CD4-positive, alpha-beta T cell treated with Interleukin-15 for 1 hour (primary cell): ENCODE results near the gene MYCN.
"Not testable (repeated sequence)": the region's sequence is repeated elsewhere in the genome, so short reads cannot be mapped to it uniquely, and the experiment has no call there.

Source experiments
- DNase-seq: peaks from one replicate; pipeline ENCODE4 v3.0.0-alpha.2; 2020

Gene MYCN

DNA sequence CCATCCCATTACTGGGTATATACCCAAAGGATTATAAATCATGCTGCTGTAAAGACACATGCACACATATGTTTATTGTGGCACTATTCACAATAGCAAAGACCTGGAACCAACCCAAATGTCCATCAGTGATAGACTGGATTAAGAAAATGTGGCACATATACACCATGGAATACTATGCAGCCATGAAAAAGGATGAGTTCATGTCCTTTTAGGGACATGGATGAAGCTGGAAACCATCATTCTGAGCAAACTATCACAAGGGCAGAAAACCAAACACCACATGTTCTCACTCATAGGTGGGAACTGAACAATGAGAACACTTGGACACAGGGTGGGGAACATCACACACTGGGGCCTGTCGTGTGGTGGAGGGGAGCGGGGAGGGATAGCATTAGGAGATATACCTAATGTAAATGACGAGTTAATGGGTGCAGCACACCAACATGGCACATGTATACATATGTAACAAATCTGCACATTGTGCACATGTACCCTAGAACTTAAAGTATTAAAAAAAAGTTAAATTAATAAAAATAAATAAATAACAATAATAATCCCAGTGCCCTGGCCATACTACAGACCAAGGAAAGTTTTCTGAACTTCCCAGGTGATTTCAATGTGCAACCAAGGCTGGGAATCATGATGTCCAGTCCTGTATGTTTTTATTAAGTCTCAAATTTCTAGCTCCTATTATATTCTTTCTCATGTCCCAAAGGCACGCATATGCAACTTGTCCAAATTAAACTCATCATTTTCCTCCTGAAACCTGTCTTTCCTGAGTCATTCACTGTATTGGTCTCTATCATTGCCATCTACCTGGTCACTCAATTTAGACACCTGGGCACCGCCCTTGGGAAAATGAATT lies 23.0 kb downstream of the MYCN start:
- not testable (repeated sequence) for DNase-seq

DNA sequence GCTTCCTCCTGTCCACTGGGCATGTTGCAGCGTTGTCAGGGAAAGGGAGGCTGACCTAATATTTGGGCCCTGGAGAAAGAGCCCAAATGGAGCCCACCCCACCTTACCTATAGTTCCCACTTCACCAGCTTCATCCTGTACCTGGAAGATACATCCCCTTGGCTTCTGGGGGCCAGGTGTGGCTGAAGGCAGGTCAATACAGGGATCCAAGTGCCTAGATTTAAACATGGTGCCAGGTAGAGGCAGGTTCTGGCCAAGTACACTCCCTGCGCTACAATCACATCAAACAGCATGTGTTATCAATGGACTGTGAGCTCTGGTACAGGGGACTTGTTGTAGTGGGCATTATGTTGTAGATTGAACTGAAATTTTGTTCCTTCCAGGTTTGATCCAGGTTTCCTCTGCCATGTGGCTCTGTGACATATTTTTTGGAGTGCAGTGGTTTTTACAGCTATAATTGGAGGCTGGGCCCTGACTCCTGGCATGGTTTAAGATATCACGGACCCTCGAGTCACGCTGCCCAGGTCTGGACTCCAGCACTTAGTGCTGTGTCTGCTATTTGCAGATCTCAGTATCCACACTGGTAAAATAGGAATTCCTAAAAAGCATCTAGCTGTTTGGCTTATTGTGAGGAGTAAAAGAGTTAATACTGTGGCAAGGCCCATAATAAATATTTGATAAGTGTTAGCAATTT lies 23.8 kb downstream of the MYCN start:
- no peak for DNase-seq

DNA sequence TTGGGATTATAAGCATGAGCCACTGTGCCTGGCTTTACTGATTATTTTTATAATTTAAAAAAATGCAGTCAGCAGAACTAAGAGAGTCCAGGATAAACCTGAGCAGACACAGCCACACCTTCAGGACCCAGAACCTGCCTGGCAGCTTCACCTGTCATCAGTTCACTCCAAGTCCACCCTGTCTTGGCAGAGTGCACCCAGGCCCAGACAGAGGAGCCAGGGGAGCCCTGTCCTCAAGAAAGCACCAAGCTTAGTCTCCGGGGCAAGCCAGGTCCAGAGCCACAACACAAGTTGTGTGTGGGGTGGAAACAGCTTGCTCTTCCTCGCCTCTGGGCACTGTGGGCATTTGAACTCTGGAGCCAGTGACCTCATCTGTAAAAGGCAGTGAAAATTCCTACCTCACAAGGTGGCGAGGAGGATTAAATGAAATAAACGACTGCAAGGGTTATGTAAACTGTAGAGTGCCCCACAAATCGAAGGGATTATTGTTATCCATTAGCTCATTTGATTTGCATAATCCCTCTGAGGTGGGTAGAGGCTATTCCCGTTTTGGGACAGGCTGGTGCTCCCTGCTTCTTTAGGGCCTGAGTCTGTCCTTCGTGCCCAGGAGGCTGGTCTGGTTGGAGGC lies 24.7 kb downstream of the MYCN start:
- no peak for DNase-seq

DNA sequence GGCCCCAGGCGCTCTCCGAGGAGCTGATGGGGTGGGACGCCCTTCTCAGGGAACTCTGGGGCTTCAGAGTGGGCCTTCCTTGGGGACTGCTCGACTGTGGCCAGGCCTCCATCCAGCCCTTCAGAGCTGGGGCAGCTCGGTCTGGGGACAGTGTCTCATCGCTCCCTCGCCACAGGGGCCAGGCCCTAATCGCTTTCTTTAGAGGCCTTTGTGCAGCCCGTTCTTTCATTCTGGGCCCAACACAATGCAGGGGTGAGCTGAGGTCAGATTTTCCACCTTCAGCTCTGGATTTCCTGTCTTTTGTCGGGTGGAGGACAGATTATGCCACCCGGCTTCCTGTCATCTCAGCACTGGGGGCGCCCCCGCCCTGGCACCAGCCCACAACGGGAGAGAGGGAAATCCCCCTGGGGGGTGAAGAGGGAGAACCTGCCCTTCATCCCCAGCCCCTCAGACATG lies 25.2 kb downstream of the MYCN start:
- no peak for DNase-seq

DNA sequence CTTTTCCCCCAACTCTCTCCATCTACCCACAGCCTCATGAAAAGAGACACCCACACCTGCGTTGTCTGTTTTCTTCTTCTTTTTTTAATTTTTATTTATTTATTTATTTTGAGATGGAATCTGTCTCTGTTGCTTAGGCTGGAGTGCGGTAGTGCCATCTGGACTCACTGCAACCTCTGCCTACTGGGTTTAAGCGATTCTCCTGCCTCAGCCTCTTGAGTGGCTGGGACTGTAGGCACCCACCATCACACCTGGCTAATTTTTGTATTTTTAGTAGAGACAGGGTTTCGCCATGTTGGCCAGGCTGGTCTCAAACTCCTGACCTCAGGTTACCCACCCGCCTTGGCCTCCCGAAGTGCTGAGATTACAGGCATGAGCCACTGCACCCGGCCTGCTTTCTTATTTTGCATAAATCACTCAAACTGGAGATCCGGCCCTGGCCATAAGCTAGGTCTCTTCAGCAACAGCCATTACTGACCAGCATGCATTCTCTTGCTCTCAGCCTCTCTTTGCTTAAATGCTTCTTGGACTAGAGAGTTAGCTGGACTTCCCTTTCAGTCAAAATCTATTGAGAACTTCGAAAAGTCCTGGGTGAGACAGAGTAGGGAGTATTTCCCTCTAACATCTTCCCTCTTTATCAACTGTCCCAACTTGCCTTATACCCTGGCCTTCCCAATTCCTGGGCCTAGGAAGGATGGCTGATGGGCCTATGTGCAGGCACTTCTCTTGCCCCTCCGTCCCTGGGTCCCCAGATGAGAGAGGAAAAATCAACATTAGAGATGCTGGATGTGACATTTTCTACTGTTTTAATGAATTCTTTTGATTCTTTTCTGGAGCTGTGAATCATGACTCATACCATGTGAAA lies 27.3 kb downstream of the MYCN start:
- DNase-seq, result no peak

DNA sequence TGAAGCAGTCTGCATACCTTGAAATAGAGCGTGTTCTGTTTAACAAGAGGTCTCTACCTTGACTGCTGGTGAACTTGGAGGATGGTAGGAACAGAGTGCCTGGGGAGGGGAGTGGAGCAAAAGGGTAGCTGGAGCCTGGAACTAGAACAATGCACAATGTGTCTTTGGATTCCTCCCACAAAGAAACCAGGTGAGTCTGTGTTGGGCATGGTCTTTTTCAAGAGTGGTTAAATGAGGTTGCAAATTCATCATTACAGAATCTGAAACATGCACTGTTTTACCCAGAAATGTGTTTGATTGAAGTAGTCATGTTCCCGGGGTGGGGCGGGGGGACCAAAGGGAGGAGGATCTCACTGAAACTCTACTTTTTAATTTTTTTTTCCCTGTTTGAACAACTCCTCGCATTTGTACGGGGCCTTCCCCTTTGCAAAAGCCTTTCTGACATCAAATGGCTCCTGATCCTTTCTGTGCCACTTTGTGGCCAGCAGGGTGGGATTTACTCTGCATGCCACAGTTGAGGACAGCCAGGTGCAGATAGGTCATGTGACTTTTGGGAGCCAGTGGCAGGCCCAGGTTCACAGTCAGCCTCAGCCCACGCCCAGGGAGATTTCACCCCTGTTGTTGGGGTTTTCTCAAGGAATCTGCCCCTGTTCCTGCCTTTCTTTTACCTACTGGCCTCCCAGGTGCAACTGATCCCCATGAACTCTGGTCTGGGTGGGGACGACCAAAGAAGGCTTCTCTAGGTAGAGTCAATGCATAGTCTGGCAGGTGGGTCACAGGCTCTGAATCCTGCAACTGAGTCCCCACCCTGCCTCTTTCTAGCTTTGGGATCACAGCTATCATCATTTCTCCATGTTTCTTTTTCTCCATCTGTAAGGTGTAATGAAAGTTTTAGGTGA lies 28.2 kb downstream of the MYCN start:
- no peak for DNase-seq

DNA sequence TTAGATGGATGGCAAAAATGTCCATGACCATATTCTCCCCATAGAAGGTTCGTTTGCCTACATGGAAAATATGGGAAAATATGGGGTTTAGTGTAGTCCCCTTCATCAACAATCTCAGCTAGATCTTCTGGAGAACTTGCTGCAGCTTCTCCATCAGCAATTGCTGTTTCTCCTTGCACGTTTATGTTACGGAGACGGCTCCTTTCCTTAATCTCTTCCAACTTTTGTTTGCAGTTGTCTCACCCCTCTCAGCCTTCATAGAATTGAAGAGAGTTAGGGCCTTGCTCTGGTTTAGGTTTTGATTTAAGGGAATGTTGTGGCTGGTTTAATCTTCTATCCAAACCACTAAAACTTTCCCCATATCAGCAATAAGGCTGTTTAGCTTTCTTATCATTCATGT lies 28.9 kb downstream of the MYCN start:
- DNase-seq, result no peak

DNA sequence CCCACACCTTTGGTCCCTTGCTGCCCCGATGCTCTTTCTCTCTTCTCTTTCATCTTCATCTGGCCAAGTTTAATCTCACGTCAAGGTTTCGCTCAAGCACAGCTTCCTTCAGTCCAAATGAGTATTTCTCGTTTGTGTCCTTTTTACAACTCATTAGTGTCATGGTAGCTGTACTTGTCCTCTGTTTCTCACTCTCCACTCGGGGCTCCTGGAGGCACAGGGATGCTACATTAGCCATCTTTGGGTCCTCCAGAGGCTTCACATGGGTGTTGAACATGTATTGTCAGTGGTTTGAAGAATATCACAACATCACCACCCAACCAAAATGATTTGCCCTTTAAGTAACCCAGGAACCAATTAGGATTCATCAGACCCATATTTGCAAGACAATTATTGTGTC lies 30.4 kb downstream of the MYCN start:
- no peak for DNase-seq

DNA sequence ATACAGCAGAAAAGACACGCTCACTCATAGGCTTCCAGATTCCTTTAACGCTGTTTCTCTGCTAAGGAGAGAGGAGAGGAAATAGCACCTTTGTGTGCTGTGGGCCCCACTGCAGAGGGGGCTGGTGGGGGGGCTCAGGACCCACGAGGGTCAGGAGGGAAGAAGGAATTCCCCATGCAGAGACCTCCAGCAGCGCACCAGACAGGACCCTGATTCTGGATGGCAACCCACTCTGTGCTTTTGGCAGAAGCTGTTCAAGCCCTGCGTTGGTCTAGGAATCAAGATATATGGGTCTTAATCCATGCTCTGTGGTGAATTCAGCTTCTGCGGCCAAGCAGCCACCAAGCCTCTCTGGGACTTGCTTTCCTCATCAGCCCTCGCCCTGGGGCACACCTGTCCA lies 31.0 kb downstream of the MYCN start:
- DNase-seq, result no peak

DNA sequence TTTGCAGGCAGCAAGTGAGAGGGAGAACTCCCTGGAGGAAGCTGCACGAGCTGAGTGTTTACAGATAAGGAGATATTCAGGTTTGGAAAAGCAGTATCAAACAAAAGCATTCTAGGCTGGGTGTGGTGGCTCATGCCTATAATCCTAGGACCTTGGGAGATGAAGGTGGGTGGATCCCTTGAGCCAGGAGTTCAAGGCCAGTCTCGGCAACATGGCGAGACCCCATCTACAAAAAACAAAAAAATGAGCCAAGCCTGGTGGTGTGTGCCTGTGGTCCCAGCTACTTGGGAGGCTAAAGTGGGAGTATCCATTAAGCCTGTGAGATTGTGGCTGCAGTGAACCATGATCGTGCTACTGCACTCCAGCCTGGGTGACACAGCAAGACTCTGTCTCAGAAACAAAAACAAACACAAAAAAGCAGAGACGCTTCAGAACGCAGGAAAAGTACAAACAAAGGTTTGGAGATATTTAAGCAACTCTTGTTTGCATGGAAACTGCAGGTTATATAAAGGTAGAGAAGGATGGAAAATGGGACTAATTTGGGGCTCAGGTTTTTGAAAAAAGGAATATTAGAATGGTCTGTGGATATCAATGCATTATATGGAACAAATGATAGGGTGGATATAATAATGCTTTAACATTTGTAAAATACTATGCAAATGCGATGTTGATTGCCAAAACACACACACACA lies 31.6 kb downstream of the MYCN start:
- no peak for DNase-seq

DNA sequence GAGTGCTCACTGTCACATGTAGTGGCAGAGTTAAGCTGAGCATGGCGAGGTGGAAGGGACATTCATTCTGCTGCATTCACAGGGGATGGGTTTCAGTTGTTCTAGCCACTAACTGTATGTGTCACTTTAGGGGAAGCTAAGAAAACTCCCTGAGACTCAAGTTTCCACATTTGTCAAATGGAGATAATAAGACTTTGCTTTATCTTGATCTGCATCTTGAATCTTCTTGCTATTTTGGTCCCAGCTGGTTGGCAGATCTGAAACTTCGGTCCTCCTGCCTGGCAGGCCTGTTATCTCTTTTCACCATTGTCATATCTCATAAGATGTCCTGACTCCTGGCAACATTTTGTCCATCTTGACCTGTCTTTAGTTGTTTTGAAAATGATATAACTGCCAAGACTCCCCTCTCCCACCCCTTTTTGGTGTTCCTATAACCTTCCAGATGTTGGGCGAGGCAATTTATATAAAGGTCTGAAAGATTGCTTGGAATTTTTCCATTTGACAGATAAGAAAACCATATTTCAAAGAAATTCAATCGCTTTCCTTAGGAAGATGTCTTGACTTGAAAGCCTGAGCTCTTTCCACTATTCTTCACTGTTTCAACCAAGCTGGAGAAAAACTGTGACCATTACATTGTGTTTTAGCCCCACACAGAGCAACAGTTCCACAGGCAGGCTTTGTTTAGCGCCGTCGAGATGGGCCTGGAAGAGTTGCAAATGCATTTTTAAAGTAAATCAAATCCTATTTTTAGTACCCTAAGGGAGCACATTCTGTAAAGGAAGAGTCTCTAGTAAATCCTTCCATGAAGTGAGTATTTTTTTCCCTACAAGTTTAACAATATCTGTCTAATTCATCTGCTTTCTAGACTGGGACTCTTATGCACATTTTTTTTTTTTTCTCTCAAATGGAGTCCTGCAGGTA lies 33.4 kb downstream of the MYCN start:
- DNase-seq, result no peak

DNA sequence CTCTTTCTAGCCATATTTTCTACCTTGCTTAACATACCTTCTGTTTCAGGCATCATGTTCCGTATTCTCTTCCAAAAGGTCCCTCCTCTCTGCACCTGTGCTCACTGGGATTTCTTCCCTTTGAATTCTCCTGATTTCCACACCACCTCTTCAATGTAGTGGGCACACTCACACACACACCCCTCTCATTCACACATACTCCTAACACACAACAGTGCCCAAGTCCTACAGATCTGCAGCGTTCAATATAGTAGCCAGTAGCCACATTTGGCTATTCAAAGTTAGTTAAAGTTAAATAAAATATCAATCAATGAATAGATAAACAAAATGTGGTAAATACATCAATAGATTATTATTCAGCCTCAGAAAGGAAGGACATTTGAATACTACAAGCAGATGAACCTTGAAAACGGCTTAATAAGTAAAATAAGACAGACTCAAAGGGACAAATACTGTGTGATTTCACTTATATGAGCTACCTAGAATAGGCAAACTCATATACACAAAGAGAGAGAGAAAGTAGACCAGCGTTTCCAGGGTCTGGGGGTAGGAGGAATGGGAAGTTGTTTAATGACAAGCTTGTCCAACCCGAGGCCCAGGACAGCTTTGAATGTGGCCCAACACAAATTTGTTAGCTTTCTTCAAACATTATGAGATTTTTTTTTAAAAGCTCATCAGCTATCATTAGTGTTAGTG lies 34.4 kb downstream of the MYCN start:
- DNase-seq, result no peak

DNA sequence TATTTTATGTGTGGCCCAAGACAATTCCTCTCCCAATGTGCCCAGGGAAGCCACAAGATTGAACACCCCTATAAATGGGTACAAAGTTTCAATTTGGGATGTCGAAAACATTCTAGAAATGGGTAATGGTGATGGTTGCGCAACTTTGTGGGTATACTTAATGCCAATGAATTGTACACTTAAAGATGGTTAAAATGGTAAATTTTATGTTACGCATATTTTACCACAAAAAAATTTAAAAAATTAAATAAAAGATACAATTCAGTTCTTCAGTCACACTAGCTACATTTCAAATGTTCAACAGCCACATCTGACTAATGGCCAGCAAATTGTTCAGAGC lies 34.9 kb downstream of the MYCN start:
- DNase-seq, result no peak

DNA sequence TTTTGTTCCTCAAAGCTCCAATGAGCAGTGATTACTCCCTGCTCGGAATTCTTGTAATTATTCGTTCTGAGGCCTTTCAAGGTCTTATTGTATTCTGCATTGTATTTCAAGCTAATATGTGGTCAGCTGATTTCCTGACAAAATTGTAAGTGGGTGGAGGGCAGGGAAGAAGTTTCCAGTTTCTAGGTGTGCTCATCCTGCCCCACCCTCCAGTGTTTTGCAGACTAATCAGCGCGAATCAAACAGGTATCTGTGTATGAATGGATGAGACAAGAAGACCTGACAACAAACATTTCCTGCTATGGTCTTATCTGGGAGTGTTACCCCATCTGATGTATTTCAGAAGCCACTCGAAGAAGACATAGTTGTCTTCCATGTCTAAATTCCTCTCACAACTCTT lies 35.3 kb downstream of the MYCN start:
- DNase-seq, result no peak

DNA sequence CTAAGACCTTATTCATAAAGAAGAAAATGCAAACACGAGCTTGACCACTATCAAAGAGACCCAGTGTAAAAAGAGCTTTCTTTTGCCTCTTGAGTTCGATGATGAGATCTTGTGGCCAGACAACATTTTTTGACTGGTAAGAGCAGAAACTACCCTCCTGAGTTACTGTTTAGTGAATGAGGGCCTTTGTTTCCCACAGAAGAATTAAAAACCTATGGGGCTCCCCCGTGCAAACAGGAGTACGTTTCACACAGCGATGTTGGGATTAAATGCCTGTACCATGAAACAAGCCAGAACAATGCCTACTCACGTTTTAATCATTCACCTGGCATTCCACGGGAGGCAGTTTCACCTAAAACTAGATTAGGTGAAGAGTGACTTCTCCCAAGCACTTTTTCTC lies 36.0 kb downstream of the MYCN start:
- no peak for DNase-seq

DNA sequence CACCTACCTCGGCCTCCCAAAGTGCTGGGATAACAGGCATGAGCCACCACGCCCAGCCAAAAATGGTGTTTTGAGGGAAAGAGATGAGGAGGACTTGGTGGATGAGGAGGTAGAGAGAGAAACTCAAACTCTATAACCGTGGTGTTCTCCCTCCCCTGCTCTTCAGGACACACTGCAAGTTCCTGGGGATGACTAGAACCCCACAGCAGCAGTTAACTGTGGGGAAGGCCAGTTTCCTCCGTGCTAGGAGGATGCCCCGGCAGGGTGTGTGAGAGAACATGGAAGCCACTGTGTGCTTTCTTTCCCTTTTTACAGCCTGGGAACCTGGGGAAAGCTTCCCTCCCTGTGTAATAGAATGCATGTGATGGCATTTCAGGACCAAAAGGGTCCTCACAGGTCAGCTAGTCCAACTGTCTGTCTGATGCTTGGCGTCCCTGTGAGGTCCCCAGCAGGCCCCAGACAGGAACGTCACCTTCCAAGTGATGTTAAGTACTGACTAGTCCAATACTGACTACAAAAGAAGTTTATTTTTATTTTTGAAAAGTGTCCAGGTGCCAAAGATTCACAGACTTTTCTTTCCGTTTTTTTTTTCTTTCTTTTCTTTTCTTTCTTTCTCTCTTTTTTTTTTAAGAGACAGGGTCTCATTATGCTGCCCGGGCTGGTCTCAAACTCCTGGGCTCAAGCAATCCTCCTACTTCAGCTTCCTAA lies 38.9 kb downstream of the MYCN start:
- DNase-seq, result no peak

DNA sequence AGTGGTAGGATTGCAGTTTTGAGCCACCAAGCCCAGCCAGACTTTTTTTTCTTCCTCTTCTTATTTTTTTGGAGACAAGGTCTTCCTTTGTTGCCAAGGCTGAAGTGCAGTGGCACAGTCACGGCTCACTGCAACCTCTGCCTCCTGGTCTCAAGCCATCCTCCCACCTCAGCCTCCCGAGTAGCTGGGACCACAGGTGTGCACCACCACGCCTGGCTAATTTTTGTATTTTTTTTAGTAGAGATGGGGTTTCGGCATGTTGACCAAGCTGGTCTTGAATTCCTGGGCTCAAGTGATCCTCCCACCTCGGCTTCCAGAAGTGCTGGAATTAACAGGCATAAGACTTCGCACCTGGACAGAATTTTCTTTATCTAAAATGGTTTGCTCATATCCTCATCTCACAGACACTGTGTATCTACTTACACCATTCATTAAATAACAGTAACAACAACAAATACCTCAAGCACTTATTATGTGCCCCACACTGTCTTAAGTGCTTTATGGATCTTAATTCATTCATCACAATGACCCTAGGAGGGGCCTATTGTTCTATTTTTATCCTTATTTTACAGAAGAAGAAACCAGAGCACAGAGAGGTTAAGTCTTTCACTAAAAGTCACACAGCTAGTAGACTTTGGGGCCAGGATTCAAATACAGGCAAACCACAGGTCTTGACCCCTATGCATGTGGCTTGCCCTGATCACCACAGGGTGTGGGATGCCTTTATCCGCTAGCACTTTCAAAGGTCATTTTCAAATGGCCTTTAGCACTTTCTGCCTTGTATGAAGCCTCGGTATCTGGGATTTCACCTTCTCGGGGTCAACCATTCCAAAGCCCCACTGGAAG lies 39.6 kb downstream of the MYCN start:
- DNase-seq, result no peak

DNA sequence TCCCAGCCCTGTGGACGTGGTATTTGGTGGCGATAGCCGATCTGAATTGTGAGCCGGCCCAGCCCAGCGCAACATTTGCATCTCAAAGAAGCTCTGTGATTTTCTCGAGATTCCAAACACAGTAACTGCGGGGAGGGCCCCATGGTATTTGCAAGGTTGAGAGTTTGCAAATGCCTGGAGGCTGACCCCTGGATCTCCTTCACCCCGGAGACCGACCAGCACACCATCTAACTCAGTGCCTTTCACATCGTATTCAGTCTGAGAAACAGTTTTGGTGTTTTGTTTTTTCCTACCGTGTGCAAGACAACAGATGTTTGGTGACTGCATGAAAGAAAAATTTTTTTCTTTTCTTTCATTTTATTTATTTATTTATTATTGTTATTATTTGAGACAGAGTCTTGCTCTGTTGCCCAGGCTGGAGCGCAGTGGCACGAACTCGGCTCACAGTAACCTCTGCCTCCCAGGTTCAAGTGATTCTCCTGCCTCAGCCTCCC lies 40.3 kb downstream of the MYCN start:
- no peak for DNase-seq
